HEK293 (cell line): ENCODE measurements around the gene MAD2L2.

Experiments used
- CTCF ChIA-PET: fragments of 350-600 bp; formaldehyde crosslinking; extraction: SDS; loops from one replicate; lab custom pipeline; 2021; ENCODE audit warnings: antibody characterized with exemption; lab: Yijun Ruan, JAX
- POLR2A ChIA-PET: fragments of 300-600 bp; formaldehyde crosslinking; extraction: SDS; loops from one replicate; lab custom pipeline; 2020; ENCODE audit warnings: antibody characterized with exemption, inconsistent platforms; lab: Yijun Ruan, JAX
- H3K27ac ChIP-seq: fragments of 200-500 bp; sonication (Bioruptor generic); 2 replicates; pipeline ENCODE4 v1.5.1; 2014; ENCODE audit warnings: low read depth, low read length, control low read depth, inconsistent platforms; ENCODE audit errors: extremely low read depth
- H3K36me3 ChIP-seq, 2 experiments: fragments of 200-500 bp in 1 of 2; sonication (Bioruptor generic) in 1 of 2; 1 replicate in 1 of 2; 2 replicates in 1 of 2; pipeline ENCODE4 v1.5.1; 2014 to 2017; ENCODE audit warnings: inconsistent platforms in 2 of 2, low read length in 2 of 2; ENCODE audit not compliant: control insufficient read depth in 2 of 2, insufficient read depth in 1 of 2
- H3K4me1 ChIP-seq: fragments of 200-500 bp; sonication (Bioruptor generic); 2 replicates; pipeline ENCODE4 v1.5.1; 2014; ENCODE audit warnings: mild to moderate bottlenecking, low read length, inconsistent platforms; ENCODE audit not compliant: control insufficient read depth, insufficient read depth
- H3K4me3 ChIP-seq: 2 replicates; pipeline ENCODE4 v1.5.1; 2011; ENCODE audit warnings: low read depth, mild to moderate bottlenecking, control low read depth, low read length, moderate library complexity
- H3K9me3 ChIP-seq: fragments of 200-500 bp; sonication (Bioruptor generic); 2 replicates; pipeline ENCODE4 v1.5.1; 2014; ENCODE audit warnings: low read depth, low read length, inconsistent platforms; ENCODE audit not compliant: control insufficient read depth, insufficient read depth
- HIC1 ChIP-seq: fragments of 450-650 bp; formaldehyde crosslinking; IDR thresholded peaks from 2 replicates; pipeline ENCODE4 v1.5.1; 2016; ENCODE audit warnings: missing biosample characterization, missing genetic modification characterization
- KLF17 ChIP-seq: fragments of 450-650 bp; formaldehyde crosslinking; IDR thresholded peaks from 2 replicates; pipeline ENCODE4 v1.5.1; 2016; ENCODE audit warnings: missing biosample characterization, missing genetic modification characterization
- REST ChIP-seq: fragments of 450-650 bp; formaldehyde crosslinking; IDR thresholded peaks from 2 replicates; pipeline ENCODE4 v1.5.1; 2016; ENCODE audit warnings: missing biosample characterization, missing genetic modification characterization
- SP2 ChIP-seq: fragments of 450-650 bp; formaldehyde crosslinking; IDR thresholded peaks from 2 replicates; pipeline ENCODE4 v1.5.1; 2016; ENCODE audit warnings: missing biosample characterization, missing genetic modification characterization
- TCF7L2 ChIP-seq: IDR thresholded peaks from 2 replicates; pipeline ENCODE4 v1.6.1; 2011; ENCODE audit warnings: low read depth, mild to moderate bottlenecking, inconsistent platforms, low read length, moderate library complexity, borderline replicate concordance
- ZFP37 ChIP-seq: fragments of 450-650 bp; formaldehyde crosslinking; IDR thresholded peaks from 2 replicates; pipeline ENCODE4 v1.5.1; 2016; ENCODE audit warnings: missing biosample characterization, missing genetic modification characterization
- ZNF174 ChIP-seq: fragments of 450-650 bp; formaldehyde crosslinking; IDR thresholded peaks from 2 replicates; pipeline ENCODE4 v1.5.0; 2017; ENCODE audit warnings: missing biosample characterization, mild to moderate bottlenecking, missing genetic modification characterization
- ZNF18 ChIP-seq: fragments of 450-650 bp; formaldehyde crosslinking; IDR thresholded peaks from 2 replicates; pipeline ENCODE4 v1.5.1; 2016; ENCODE audit warnings: missing biosample characterization, missing genetic modification characterization
- ZNF341 ChIP-seq: fragments of 450-650 bp; formaldehyde crosslinking; IDR thresholded peaks from 2 replicates; pipeline ENCODE4; 2016; ENCODE audit warnings: low read depth, missing biosample characterization, missing genetic modification characterization
- ZNF398 ChIP-seq: fragments of 450-650 bp; formaldehyde crosslinking; IDR thresholded peaks from 2 replicates; pipeline ENCODE4 v1.5.1; 2017; ENCODE audit warnings: missing biosample characterization, missing genetic modification characterization
- ZNF513 ChIP-seq: fragments of 450-650 bp; IDR thresholded peaks from 2 replicates; pipeline ENCODE4 v1.5.1; 2018; ENCODE audit warnings: missing biosample characterization, missing genetic modification characterization
- ZNF555 ChIP-seq: fragments of 450-650 bp; formaldehyde crosslinking; conservative IDR thresholded peaks from 2 replicates; pipeline ENCODE4 v1.5.1; 2017; ENCODE audit warnings: missing biosample characterization, mild to moderate bottlenecking, missing genetic modification characterization, inconsistent platforms
- ZNF610 ChIP-seq: fragments of 450-650 bp; formaldehyde crosslinking; IDR thresholded peaks from 2 replicates; pipeline ENCODE4 v1.5.1; 2016; ENCODE audit warnings: missing biosample characterization, missing genetic modification characterization, borderline replicate concordance
- ZNF76 ChIP-seq: fragments of 450-650 bp; formaldehyde crosslinking; IDR thresholded peaks from 2 replicates; pipeline ENCODE4; 2016; ENCODE audit warnings: low read depth, missing biosample characterization, missing genetic modification characterization, borderline replicate concordance

The MAD2L2 gene

GRCh38 chr1:11727119-11727518 is 46.2 kb upstream of the MAD2L2 start:
- no peaks in the 10 kb centered on the region for H3K36me3 ChIP-seq
- no peak overlapping the region for H3K4me3 ChIP-seq
- no peaks in the 10 kb centered on the region for H3K9me3 ChIP-seq
- POLR2A ChIA-PET, result no interaction called here
- no peak overlapping the region for H3K27ac ChIP-seq
- TF ChIP-seq ZNF76 (tag by site-specific recombination) (no peak), ZNF398 (tag by site-specific recombination) (no peak), KLF17 (tag by site-specific recombination) (no peak), ZNF555 (tag by site-specific recombination) (no peak), ZNF341 (tag by site-specific recombination) (no peak), ZNF513 (tag by site-specific recombination) (no peak)
- TF ChIP-seq, all 188 proteins: peak for 0
- no peaks in the 10 kb centered on the region for H3K4me1 ChIP-seq
- CTCF ChIA-PET, result no interaction called here

- ChIA-PET POLR2A (no interaction called here), CTCF (interaction anchor here (0.6 to 1.0 kb wide), 2 partner anchors 63 to 689 kb away, joined by 3 to 4 read pairs; no protein-coding TSS in a partner anchor)
- Histone ChIP-seq H3K9me3 (no peaks in the 10 kb centered on the region), H3K4me3 (no peak overlapping the region), H3K4me1 (no peaks in the 10 kb centered on the region), H3K36me3 (no peaks in the 10 kb centered on the region), H3K27ac (no peak overlapping the region)
- TF ChIP-seq ZNF610, result no peak
Measured at GRCh38 chr1:11725616-11726015, 44.7 kb upstream of the MAD2L2 start.

- no peak for TF ChIP-seq ZNF18 (tag by site-specific recombination)
- ChIA-PET POLR2A (interaction anchor here (0.7 kb wide), 1 partner anchor 83 kb away, joined by 4 read pairs; the partner anchor contains the start of genes CLCN6 and MTHFR), CTCF (interaction anchor here (1.0 to 4.5 kb wide), 5 partner anchors 59 to 172 kb away, joined by 3 to 38 read pairs (median 3); partner anchors contain the start of gene FBXO6)
- Histone ChIP-seq H3K4me1 (no peaks in the 10 kb centered on the region), H3K36me3 (no peaks in the 10 kb centered on the region), H3K4me3 (no peak overlapping the region), H3K9me3 (no peaks in the 10 kb centered on the region), H3K27ac (no peak overlapping the region)
Measured at GRCh38 chr1:11722538-11722937, 41.6 kb upstream of the MAD2L2 start.

- ChIA-PET POLR2A (no interaction called here), CTCF (interaction anchor here (0.9 to 4.5 kb wide), 3 partner anchors 27 to 684 kb away, joined by 4 to 38 read pairs (median 13); no protein-coding TSS in a partner anchor)
- no peaks in the 10 kb centered on the region for H3K4me1 ChIP-seq
- no peaks in the 10 kb centered on the region for H3K36me3 ChIP-seq
- no peak overlapping the region for H3K27ac ChIP-seq
- H3K9me3 ChIP-seq, result no peaks in the 10 kb centered on the region
- H3K4me3 ChIP-seq, result no peak overlapping the region
- TF ChIP-seq REST, result no peak
- TF ChIP-seq ZNF174 (tag by site-specific recombination), result no peak
- no peak for TF ChIP-seq HIC1
- TF ChIP-seq SP2 (tag by site-specific recombination), result no peak
- no peak for TF ChIP-seq TCF7L2
- TF ChIP-seq ZFP37 (tag by site-specific recombination), result no peak
Measured at GRCh38 chr1:11721311-11721710, 40.4 kb upstream of the MAD2L2 start.
